ENCODE data around the gene PCDHGB2.

GRCh38 chr5:141356133-141356532, 3.7 kb upstream of the PCDHGB2 start:
- TF ChIP-seq CTCF (IDR thresholded peaks at IDR 0.05; ENCODE audit: poor library complexity) (no peak), EZH2 (IDR thresholded peaks at IDR 0.05; ENCODE audit: borderline replicate concordance) (no peak), EZH2phosphoT487 (IDR thresholded peaks at IDR 0.05; ENCODE audit: low read depth, severe bottlenecking, unreplicated experiment) (no peak)

Data from hepatocyte (in vitro differentiated cells).